ENCODE results near the gene GABPB1.

The GABPB1 gene

DNA sequence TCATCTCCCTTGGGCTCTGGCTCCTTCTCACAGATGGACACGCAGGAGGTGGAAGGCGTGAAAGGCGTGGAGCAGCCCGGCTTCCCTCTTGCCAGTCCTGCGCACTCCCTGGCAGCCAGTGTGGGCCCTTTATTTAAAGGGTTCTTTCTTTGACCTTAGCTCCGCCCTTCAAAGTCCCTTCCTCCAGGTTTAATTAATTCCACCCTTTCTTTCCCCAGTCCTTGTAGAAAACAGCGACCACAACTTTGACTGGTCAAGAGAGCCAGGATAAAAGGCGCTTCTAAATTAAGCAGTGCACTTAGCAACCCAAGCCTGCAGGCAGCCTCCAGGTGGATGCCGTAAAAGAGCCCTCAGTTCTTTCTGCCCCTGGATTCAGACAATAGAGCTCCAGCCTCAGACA is 89.4 kb downstream of the GABPB1 start, which contains the start of gene HDC:
Gene HDC, minus strand, starts transcription at position 107 of the 400 bp plus-strand sequence. Its CDS starts 103 bp downstream, at position 4.
- Histone ChIP-seq H2BK120ac (ENCODE audit: low read depth, low read length) (no peak within 1 kb of the TSS), H2BK5ac (ENCODE audit: low read length) (no peak within 1 kb of the TSS), H3K27me3 (ENCODE audit: control insufficient read depth in 3 of 3, insufficient read depth in 3 of 3, low read depth in 1 of 3, low read length in 3 of 3) (no peaks in the 10 kb centered on the region), H3K18ac (ENCODE audit: low read length) (peak within 1 kb of the TSS; percentile 59), H2AFZ (ENCODE audit: low read length) (peak within 1 kb of the TSS; percentile 72), H3K9ac (ENCODE audit: low read depth, low read length, poor library complexity) (no peak within 1 kb of the TSS), H3K14ac (ENCODE audit: low read length) (no peak within 1 kb of the TSS), H2AK5ac (ENCODE audit: low read depth, low read length) (no peak within 1 kb of the TSS), H3K4me3 (ENCODE audit: low read length in 2 of 2) (no peak within 1 kb of the TSS), H3K9me3 (replicated peaks in 1 of 2; ENCODE audit: control insufficient read depth in 2 of 2, insufficient read depth in 1 of 2, low read depth in 1 of 2, low read length in 2 of 2) (no peaks in the 10 kb centered on the region), H2BK12ac (ENCODE audit: low read length) (no peak within 1 kb of the TSS), H3K27ac (replicated peaks; ENCODE audit: low read length) (no peak within 1 kb of the TSS), H3K4me1 (ENCODE audit: control insufficient read depth in 2 of 2, insufficient read depth in 1 of 2, low read depth in 1 of 2, low read length in 2 of 2) (peaks cover 7 to 10% of the 10 kb centered on the region in 2 donors), H2BK15ac (ENCODE audit: low read length) (no peak within 1 kb of the TSS), H4K8ac (ENCODE audit: low read depth, low read length) (no peak within 1 kb of the TSS), H3K23ac (ENCODE audit: low read depth, low read length, poor library complexity) (no peak within 1 kb of the TSS), H4K91ac (ENCODE audit: low read depth, low read length, poor library complexity) (no peak within 1 kb of the TSS), H3K4ac (ENCODE audit: low read length) (no peak within 1 kb of the TSS), H3K4me2 (ENCODE audit: insufficient read depth, low read length, poor library complexity, severe bottlenecking) (peak within 1 kb of the TSS; percentile 12), H3K36me3 (replicated peaks in 1 of 2; ENCODE audit: control insufficient read depth in 2 of 2, insufficient read depth in 2 of 2, low read length in 2 of 2) (no peaks in the 10 kb centered on the region), H3K79me1 (ENCODE audit: low read depth, low read length) (no peaks in the 10 kb centered on the region)
- peak; percentile 71 for DNase-seq (ENCODE audit: low spot score)
- no CpG with 5 or more reads among the region's 9 CpGs for WGBS, 2 donors (ENCODE audit: extremely low coverage in 2 of 2, insufficient read length in 2 of 2, insufficient replicate concordance in 1 of 2)

DNA sequence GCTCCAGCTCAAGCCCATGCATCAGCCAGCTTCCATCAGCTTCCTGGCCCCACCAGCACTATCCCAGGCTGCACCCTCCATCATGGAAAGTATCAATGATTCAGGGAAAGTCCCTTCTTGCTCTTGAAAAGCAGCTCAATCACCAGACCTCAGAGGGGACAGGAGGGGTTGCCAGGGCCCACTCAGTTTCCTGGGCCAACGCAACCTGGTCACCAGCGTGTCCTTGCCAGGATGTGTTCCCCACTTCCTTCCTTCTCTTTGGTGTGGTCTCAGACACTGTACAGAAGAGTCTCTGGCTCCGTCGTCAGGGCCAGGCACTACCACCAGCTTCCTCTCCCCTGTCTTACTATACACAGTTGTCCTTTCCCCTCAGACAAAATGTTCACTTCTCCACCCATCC is 92.5 kb downstream of the GABPB1 start:
- no peak overlapping the region for H3K4me3 ChIP-seq (ENCODE audit: low read length in 2 of 2)
- no peaks in the 10 kb centered on the region for H3K27me3 ChIP-seq (ENCODE audit: control insufficient read depth in 3 of 3, insufficient read depth in 3 of 3, low read depth in 1 of 3, low read length in 3 of 3)
- H3K23ac ChIP-seq (ENCODE audit: low read depth, low read length, poor library complexity) = peak overlapping the region; percentile 39
- H3K9ac ChIP-seq (ENCODE audit: low read depth, low read length, poor library complexity) = no peak overlapping the region
- H3K18ac ChIP-seq (ENCODE audit: low read length) = peak overlapping the region; percentile 50
- H2AK5ac ChIP-seq (ENCODE audit: low read depth, low read length) = peak overlapping the region; percentile 92
- H2BK12ac ChIP-seq (ENCODE audit: low read length) = peak overlapping the region; percentile 30
- H2BK120ac ChIP-seq (ENCODE audit: low read depth, low read length) = peak overlapping the region; percentile 55
- WGBS, 2 donors (ENCODE audit: extremely low coverage in 2 of 2, insufficient read length in 2 of 2, insufficient replicate concordance in 1 of 2) = no CpG with 5 or more reads among the region's 4 CpGs
- peaks cover 7 to 10% of the 10 kb centered on the region in 2 donors for H3K4me1 ChIP-seq (ENCODE audit: control insufficient read depth in 2 of 2, insufficient read depth in 1 of 2, low read depth in 1 of 2, low read length in 2 of 2)
- peak overlapping the region; percentile 29 for H4K8ac ChIP-seq (ENCODE audit: low read depth, low read length)
- no peak overlapping the region for H3K4ac ChIP-seq (ENCODE audit: low read length)
- peak overlapping the region; percentile 17 for H3K14ac ChIP-seq (ENCODE audit: low read length)
- no peak overlapping the region for H2BK5ac ChIP-seq (ENCODE audit: low read length)
- no peak overlapping the region for H3K27ac ChIP-seq (replicated peaks; ENCODE audit: low read length)
- no peaks in the 10 kb centered on the region for H3K9me3 ChIP-seq (replicated peaks in 1 of 2; ENCODE audit: control insufficient read depth in 2 of 2, insufficient read depth in 1 of 2, low read depth in 1 of 2, low read length in 2 of 2)
- no peak overlapping the region for H3K4me2 ChIP-seq (ENCODE audit: insufficient read depth, low read length, poor library complexity, severe bottlenecking)
- H4K91ac ChIP-seq (ENCODE audit: low read depth, low read length, poor library complexity) = no peak overlapping the region
- no peak overlapping the region for H2AFZ ChIP-seq (ENCODE audit: low read length)
- H3K36me3 ChIP-seq (replicated peaks in 1 of 2; ENCODE audit: control insufficient read depth in 2 of 2, insufficient read depth in 2 of 2, low read length in 2 of 2) = no peaks in the 10 kb centered on the region
- no peak for DNase-seq (ENCODE audit: low spot score)
- H3K79me1 ChIP-seq (ENCODE audit: low read depth, low read length) = no peaks in the 10 kb centered on the region
- peak overlapping the region; percentile 90 for H2BK15ac ChIP-seq (ENCODE audit: low read length)

DNA sequence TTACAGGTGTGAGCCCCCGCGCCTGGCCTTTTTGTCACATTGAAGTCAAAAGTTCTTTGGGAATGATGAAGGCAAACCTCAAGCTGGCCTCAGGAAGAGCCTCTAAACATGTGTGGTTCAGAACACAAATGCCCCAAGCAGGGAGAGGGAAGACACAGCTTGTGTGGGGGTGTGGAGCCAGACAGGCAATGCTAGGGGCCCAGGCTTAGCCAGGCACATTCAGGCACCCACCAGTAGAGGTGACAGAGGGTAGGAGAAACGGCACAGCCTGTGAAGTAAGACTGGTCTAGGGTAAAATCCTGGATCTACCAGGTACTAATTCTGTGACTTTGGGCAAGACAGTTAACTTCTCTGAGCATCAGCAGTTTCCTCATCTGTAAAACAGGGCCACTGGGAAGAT is 93.0 kb downstream of the GABPB1 start:
- H3K18ac ChIP-seq (ENCODE audit: low read length) = no peak overlapping the region
- no peak overlapping the region for H3K4ac ChIP-seq (ENCODE audit: low read length)
- peaks cover 7 to 10% of the 10 kb centered on the region in 2 donors for H3K4me1 ChIP-seq (ENCODE audit: control insufficient read depth in 2 of 2, insufficient read depth in 1 of 2, low read depth in 1 of 2, low read length in 2 of 2)
- no peak overlapping the region for H2BK15ac ChIP-seq (ENCODE audit: low read length)
- WGBS, 2 donors (ENCODE audit: extremely low coverage in 2 of 2, insufficient read length in 2 of 2, insufficient replicate concordance in 1 of 2) = no CpG with 5 or more reads among the region's 3 CpGs
- H3K27me3 ChIP-seq (ENCODE audit: control insufficient read depth in 3 of 3, insufficient read depth in 3 of 3, low read depth in 1 of 3, low read length in 3 of 3) = no peaks in the 10 kb centered on the region
- H3K4me3 ChIP-seq (ENCODE audit: low read length in 2 of 2) = no peak overlapping the region
- H2BK5ac ChIP-seq (ENCODE audit: low read length) = no peak overlapping the region
- H3K23ac ChIP-seq (ENCODE audit: low read depth, low read length, poor library complexity) = no peak overlapping the region
- H2BK12ac ChIP-seq (ENCODE audit: low read length) = no peak overlapping the region
- H3K9me3 ChIP-seq (replicated peaks in 1 of 2; ENCODE audit: control insufficient read depth in 2 of 2, insufficient read depth in 1 of 2, low read depth in 1 of 2, low read length in 2 of 2) = no peaks in the 10 kb centered on the region
- no peak for DNase-seq (ENCODE audit: low spot score)
- no peak overlapping the region for H2BK120ac ChIP-seq (ENCODE audit: low read depth, low read length)
- no peaks in the 10 kb centered on the region for H3K79me1 ChIP-seq (ENCODE audit: low read depth, low read length)
- no peak overlapping the region for H3K14ac ChIP-seq (ENCODE audit: low read length)
- H3K36me3 ChIP-seq (replicated peaks in 1 of 2; ENCODE audit: control insufficient read depth in 2 of 2, insufficient read depth in 2 of 2, low read length in 2 of 2) = no peaks in the 10 kb centered on the region
- no peak overlapping the region for H3K27ac ChIP-seq (replicated peaks; ENCODE audit: low read length)
- H3K9ac ChIP-seq (ENCODE audit: low read depth, low read length, poor library complexity) = no peak overlapping the region
- no peak overlapping the region for H4K8ac ChIP-seq (ENCODE audit: low read depth, low read length)
- no peak overlapping the region for H3K4me2 ChIP-seq (ENCODE audit: insufficient read depth, low read length, poor library complexity, severe bottlenecking)
- no peak overlapping the region for H4K91ac ChIP-seq (ENCODE audit: low read depth, low read length, poor library complexity)
- no peak overlapping the region for H2AFZ ChIP-seq (ENCODE audit: low read length)
- peak overlapping the region; percentile 92 for H2AK5ac ChIP-seq (ENCODE audit: low read depth, low read length)

DNA sequence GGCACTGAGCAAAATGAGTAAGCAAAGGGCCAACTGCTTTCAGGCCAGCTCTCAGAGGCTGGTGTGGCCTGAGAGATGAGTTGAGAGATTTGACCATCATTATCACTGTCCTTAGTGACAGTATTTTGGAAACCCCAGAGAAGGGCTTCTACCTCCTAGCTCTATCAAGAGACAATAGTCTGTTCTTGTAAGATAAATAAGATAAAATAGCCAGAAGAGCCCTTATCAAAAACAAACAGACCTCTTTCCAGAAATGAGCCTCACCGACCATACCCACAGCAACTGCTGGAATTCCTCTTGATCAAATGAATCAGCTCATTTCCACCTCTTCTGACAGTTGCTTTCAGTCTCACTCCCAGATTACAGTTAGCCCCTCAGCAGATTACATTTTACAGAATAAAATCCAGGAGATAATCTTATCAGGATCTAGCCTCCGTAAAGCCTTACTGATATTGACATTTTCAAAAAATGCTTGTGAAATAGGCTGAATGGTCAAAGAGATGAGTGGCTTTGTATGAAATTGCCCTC is 94.0 kb downstream of the GABPB1 start:
- H2BK120ac ChIP-seq (ENCODE audit: low read depth, low read length) = no peak overlapping the region
- no peak overlapping the region for H3K4me3 ChIP-seq (ENCODE audit: low read length in 2 of 2)
- no peak overlapping the region for H3K27ac ChIP-seq (replicated peaks; ENCODE audit: low read length)
- H2AK5ac ChIP-seq (ENCODE audit: low read depth, low read length) = no peak overlapping the region
- no peak overlapping the region for H3K4me2 ChIP-seq (ENCODE audit: insufficient read depth, low read length, poor library complexity, severe bottlenecking)
- no peak overlapping the region for H2BK12ac ChIP-seq (ENCODE audit: low read length)
- no peak overlapping the region for H3K9ac ChIP-seq (ENCODE audit: low read depth, low read length, poor library complexity)
- no peak overlapping the region for H2BK15ac ChIP-seq (ENCODE audit: low read length)
- H3K18ac ChIP-seq (ENCODE audit: low read length) = no peak overlapping the region
- WGBS, 2 donors (ENCODE audit: extremely low coverage in 2 of 2, insufficient read length in 2 of 2, insufficient replicate concordance in 1 of 2) = no CpG with 5 or more reads among the region's 2 CpGs
- no peak overlapping the region for H3K4ac ChIP-seq (ENCODE audit: low read length)
- H3K14ac ChIP-seq (ENCODE audit: low read length) = no peak overlapping the region
- H4K8ac ChIP-seq (ENCODE audit: low read depth, low read length) = no peak overlapping the region
- no peak overlapping the region for H2AFZ ChIP-seq (ENCODE audit: low read length)
- no peaks in the 10 kb centered on the region for H3K9me3 ChIP-seq (replicated peaks in 1 of 2; ENCODE audit: control insufficient read depth in 2 of 2, insufficient read depth in 1 of 2, low read depth in 1 of 2, low read length in 2 of 2)
- H4K91ac ChIP-seq (ENCODE audit: low read depth, low read length, poor library complexity) = no peak overlapping the region
- DNase-seq (ENCODE audit: low spot score) = no peak
- H3K36me3 ChIP-seq (replicated peaks in 1 of 2; ENCODE audit: control insufficient read depth in 2 of 2, insufficient read depth in 2 of 2, low read length in 2 of 2) = no peaks in the 10 kb centered on the region
- H3K4me1 ChIP-seq (ENCODE audit: control insufficient read depth in 2 of 2, insufficient read depth in 1 of 2, low read depth in 1 of 2, low read length in 2 of 2) = peaks cover 7% of the 10 kb centered on the region in 2 donors
- no peak overlapping the region for H3K23ac ChIP-seq (ENCODE audit: low read depth, low read length, poor library complexity)
- H3K79me1 ChIP-seq (ENCODE audit: low read depth, low read length) = no peaks in the 10 kb centered on the region
- no peak overlapping the region for H2BK5ac ChIP-seq (ENCODE audit: low read length)
- H3K27me3 ChIP-seq (ENCODE audit: control insufficient read depth in 3 of 3, insufficient read depth in 3 of 3, low read depth in 1 of 3, low read length in 3 of 3) = no peaks in the 10 kb centered on the region

All from neuronal stem cell (in vitro differentiated cells).